Neural progenitor cell (in vitro differentiated cells): Measurements from ENCODE around the gene TMEM117. TPM values are rescaled to one million over a fixed set of nuclear protein-coding genes. Genes with fewer than 3 reads are reported as not detected.

ENCODE experiments used
- DNase-seq: peaks from one replicate; pipeline ENCODE4 v3.0.0-alpha.2; 2016; ENCODE audit warnings: low spot score
- H2AFZ ChIP-seq: fragments of 200-600 bp; sonication (generic); replicated peaks from 2 replicates; pipeline ENCODE4 v1.6.1; 2016; ENCODE audit warnings: antibody characterized with exemption
- H3F3A ChIP-seq: fragments of 200-600 bp; sonication (generic); 2 replicates; pipeline ENCODE4 v1.6.1; 2016; ENCODE audit warnings: antibody characterized with exemption, low read depth
- H3K27ac ChIP-seq: fragments of 200-600 bp; sonication (generic); 2 replicates; pipeline ENCODE4 v1.5.1; 2016; ENCODE audit warnings: mild to moderate bottlenecking
- H3K27me3 ChIP-seq: fragments of 200-600 bp; sonication (generic); 2 replicates; pipeline ENCODE4 v1.6.1; 2016; ENCODE audit warnings: mild to moderate bottlenecking, moderate library complexity
- H3K36me3 ChIP-seq: fragments of 200-600 bp; sonication (generic); 2 replicates; pipeline ENCODE4 v1.5.1; 2016
- H3K4me1 ChIP-seq: fragments of 200-600 bp; sonication (generic); 2 replicates; pipeline ENCODE4 v1.6.1; 2016; ENCODE audit warnings: mixed run types
- H3K4me2 ChIP-seq: fragments of 200-600 bp; sonication (generic); 2 replicates; pipeline ENCODE4 v1.6.1; 2016
- H3K4me3 ChIP-seq: fragments of 200-600 bp; sonication (generic); 2 replicates; pipeline ENCODE4 v1.5.1; 2016
- H3K79me2 ChIP-seq: fragments of 200-600 bp; sonication (generic); 2 replicates; pipeline ENCODE4 v1.6.1; 2016; ENCODE audit warnings: low read depth
- H3K9ac ChIP-seq: fragments of 200-600 bp; sonication (generic); 2 replicates; pipeline ENCODE4 v1.6.1; 2016
- H3K9me3 ChIP-seq: fragments of 200-600 bp; sonication (generic); 2 replicates; pipeline ENCODE4 v1.5.1; 2016; ENCODE audit warnings: low read depth
- H4K20me1 ChIP-seq: fragments of 200-600 bp; sonication (generic); 2 replicates; pipeline ENCODE4 v1.6.1; 2016; ENCODE audit warnings: low read depth
- H3K27ac Mint-ChIP-seq: 3 replicates; pipeline ENCODE4 v1.8.0; 2021; ENCODE audit warnings: mixed read lengths
- H3K27me3 Mint-ChIP-seq: 2 replicates; pipeline ENCODE4 v1.8.0; 2022; ENCODE audit warnings: low read depth, mild to moderate bottlenecking, inconsistent platforms, moderate library complexity, mixed read lengths; ENCODE audit not compliant: insufficient read depth
- H3K36me3 Mint-ChIP-seq: 3 replicates; pipeline ENCODE4 v1.8.0; 2021; ENCODE audit warnings: mixed read lengths
- H3K4me1 Mint-ChIP-seq: 3 replicates; pipeline ENCODE4 v1.8.0; 2021; ENCODE audit warnings: mixed read lengths
- H3K4me3 Mint-ChIP-seq: 3 replicates; pipeline ENCODE4 v1.8.0; 2021; ENCODE audit warnings: mild to moderate bottlenecking, moderate library complexity, mixed read lengths
- H3K9me3 Mint-ChIP-seq: 3 replicates; pipeline ENCODE4 v1.8.0; 2020; ENCODE audit warnings: mixed read lengths
- CTCF ChIP-seq: fragments of 200-600 bp; sonication (generic); IDR thresholded peaks from 2 replicates; pipeline ENCODE4 v1.5.1; 2017; ENCODE audit warnings: antibody characterized with exemption, mild to moderate bottlenecking
- EZH2 ChIP-seq: fragments of 200-600 bp; sonication (generic); IDR thresholded peaks from 2 replicates; pipeline ENCODE4 v1.6.1; 2017; ENCODE audit warnings: antibody characterized with exemption, mild to moderate bottlenecking, moderate library complexity
- EZH2phosphoT487 ChIP-seq: fragments of 200-600 bp; sonication (generic); IDR thresholded peaks from 2 replicates; pipeline ENCODE4 v1.6.1; 2017; ENCODE audit warnings: antibody characterized with exemption
- total RNA-seq: library from RNA; depleted of rRNA; stranded (reverse); fragments of >200 nt; gene quantifications from 2 replicates; pipeline ENCODE4 v1.2.3, GENCODE V29; 2015; ENCODE audit warnings: low replicate concordance

Gene TMEM117
- total RNA-seq, 1 donor from 2014 or later, result 1.6 TPM

GRCh38 chr12:44313188-44313587 is 477.3 kb downstream of the TMEM117 start:
- no peaks in the 10 kb centered on the region for H3K79me2 ChIP-seq
- no peaks in the 10 kb centered on the region for H3K27me3 ChIP-seq
- H3K9ac ChIP-seq, result no peak overlapping the region
- peaks cover 18% of the 10 kb centered on the region for H3K9me3 Mint-ChIP-seq
- H3K27ac ChIP-seq, result no peak overlapping the region
- no peaks in the 10 kb centered on the region for H3K4me1 ChIP-seq
- no peaks in the 10 kb centered on the region for H3K36me3 Mint-ChIP-seq
- no peaks in the 10 kb centered on the region for H3K4me1 Mint-ChIP-seq
- H3K9me3 ChIP-seq, result no peaks in the 10 kb centered on the region
- H4K20me1 ChIP-seq, result no peaks in the 10 kb centered on the region
- H2AFZ ChIP-seq, result no peak overlapping the region
- H3K27me3 Mint-ChIP-seq, result no peaks in the 10 kb centered on the region
- no peak overlapping the region for H3K4me2 ChIP-seq
- no peak overlapping the region for H3K27ac Mint-ChIP-seq
- TF ChIP-seq CTCF (no peak), EZH2phosphoT487 (no peak), EZH2 (no peak)
- no peak for DNase-seq
- H3F3A ChIP-seq, result no peaks in the 10 kb centered on the region
- no peak overlapping the region for H3K4me3 Mint-ChIP-seq
- no peaks in the 10 kb centered on the region for H3K36me3 ChIP-seq
- H3K4me3 ChIP-seq, result no peak overlapping the region

GRCh38 chr12:44314007-44314500 is 478.2 kb downstream of the TMEM117 start:
- H3K36me3 ChIP-seq, result no peaks in the 10 kb centered on the region

GRCh38 chr12:44317651-44318126 is 481.8 kb downstream of the TMEM117 start:
- TF ChIP-seq EZH2phosphoT487 (no peak), CTCF (peak; percentile 72)
- Histone ChIP-seq H3K4me1 (no peaks in the 10 kb centered on the region), H3K27ac (no peak overlapping the region), H3K9ac (no peak overlapping the region), H3K79me2 (no peaks in the 10 kb centered on the region), H3K4me3 (no peak overlapping the region), H4K20me1 (no peaks in the 10 kb centered on the region), H3F3A (no peaks in the 10 kb centered on the region), H3K27me3 (no peaks in the 10 kb centered on the region), H2AFZ (no peak overlapping the region), H3K4me2 (no peak overlapping the region), H3K9me3 (no peaks in the 10 kb centered on the region), H3K36me3 (no peaks in the 10 kb centered on the region)
- Mint-ChIP-seq H3K36me3 (no peaks in the 10 kb centered on the region), H3K27me3 (no peaks in the 10 kb centered on the region), H3K9me3 (peaks cover 13% of the 10 kb centered on the region), H3K4me1 (no peaks in the 10 kb centered on the region), H3K4me3 (no peak overlapping the region), H3K27ac (no peak overlapping the region)
- DNase-seq, result peak; percentile 65

More at GRCh38 chr12:44314007-44314500, 478.2 kb downstream of the TMEM117 start:
- H3K9ac ChIP-seq, result no peak overlapping the region
- no peaks in the 10 kb centered on the region for H3K79me2 ChIP-seq
- Mint-ChIP-seq H3K9me3 (peaks cover 18% of the 10 kb centered on the region), H3K27ac (no peak overlapping the region), H3K4me3 (no peak overlapping the region), H3K36me3 (no peaks in the 10 kb centered on the region), H3K4me1 (no peaks in the 10 kb centered on the region), H3K27me3 (no peaks in the 10 kb centered on the region)
- H3K4me1 ChIP-seq, result no peaks in the 10 kb centered on the region
- H3K4me3 ChIP-seq, result no peak overlapping the region
- H2AFZ ChIP-seq, result no peak overlapping the region
- H3K27me3 ChIP-seq, result no peaks in the 10 kb centered on the region
- no peaks in the 10 kb centered on the region for H3F3A ChIP-seq
- no peaks in the 10 kb centered on the region for H3K9me3 ChIP-seq
- H4K20me1 ChIP-seq, result no peaks in the 10 kb centered on the region
- TF ChIP-seq EZH2phosphoT487, result no peak
- no peak for TF ChIP-seq EZH2
- no peak for TF ChIP-seq CTCF
- no peak overlapping the region for H3K27ac ChIP-seq
- H3K4me2 ChIP-seq, result no peak overlapping the region
- DNase-seq, result no peak
